HepG2 (cell line): ENCODE data around the gene L3MBTL4. TPM values are rescaled to one million over a fixed set of nuclear protein-coding genes. Genes with fewer than 3 reads are reported as not detected.

ENCODE experiments used
- ATAC-seq: fragments of 200-7000 bp; cut with Tn5 transposase; 3 replicates; pipeline ENCODE4 v1.9.1; 2020; ENCODE audit warnings: mild to moderate bottlenecking, moderate library complexity
- BruUV-seq: library from RNA; stranded (reverse); fragments of 400-500 nt; replicated peaks from 2 replicates; lab custom pipeline; 2021; lab: Mats Ljungman, UMichigan
- CTCF ChIA-PET: fragments of 300-600 bp; formaldehyde crosslinking; extraction: SDS; loops from one replicate; lab custom pipeline; 2021; ENCODE audit warnings: low total read pairs, inconsistent platforms, low intra/inter-chr PET ratio; lab: Yijun Ruan, JAX
- POLR2A ChIA-PET: fragments of 350-600 bp; sonication (Branson Sonifier 250); formaldehyde crosslinking; loops from one replicate; lab custom pipeline; 2020; ENCODE audit warnings: antibody characterized with exemption, inconsistent platforms; lab: Yijun Ruan, JAX
- DNase-seq: peaks from one replicate; pipeline ENCODE4 v3.0.0-alpha.2; 2015; ENCODE audit warnings: low spot score
- FAIRE-seq: peaks from 3 replicates; lab custom pipeline; 2011; peaks lifted over from hg19 to GRCh38; lab: Jason Lieb, UNC
- H2AFZ ChIP-seq: one replicate; pipeline ENCODE4 v1.6.1; 2011; ENCODE audit warnings: low read length, inconsistent platforms
- H3K27ac ChIP-seq: fragments of 300-600 bp; 3 replicates; pipeline ENCODE4 v1.8.0; 2011; ENCODE audit warnings: mixed run types, mild to moderate bottlenecking, mixed read lengths, low read length, inconsistent platforms; ENCODE audit not compliant: insufficient read depth; ENCODE audit errors: extremely low read length
- H3K27me3 ChIP-seq, 2 experiments: fragments of 200-600 bp in 1 of 2; 2 replicates in 1 of 2; 3 replicates in 1 of 2; pipeline versions ENCODE4 v1.6.0 to v1.8.0; 2011; ENCODE audit warnings: low read length in 2 of 2, mild to moderate bottlenecking in 2 of 2, moderate library complexity in 2 of 2, inconsistent platforms in 1 of 2; ENCODE audit not compliant: insufficient read depth in 2 of 2, control insufficient read depth in 1 of 2
- H3K36me3 ChIP-seq, 2 experiments: fragments of 200-600 bp in 1 of 2; replicated peaks in 1 of 2; 2 replicates in 1 of 2; 3 replicates in 1 of 2; pipeline versions ENCODE4 v1.5.1 to v1.8.0; 2011; ENCODE audit warnings: low read length in 2 of 2, inconsistent platforms in 1 of 2; ENCODE audit not compliant: insufficient read depth in 2 of 2, control insufficient read depth in 1 of 2
- H3K4me1 ChIP-seq: 2 replicates; pipeline ENCODE4 v1.5.1; 2012; ENCODE audit warnings: low read length, inconsistent platforms; ENCODE audit not compliant: insufficient read depth
- H3K4me2 ChIP-seq: 2 replicates; pipeline ENCODE4 v1.6.0; 2011; ENCODE audit warnings: low read depth, low read length, inconsistent platforms
- H3K4me3 ChIP-seq, 3 experiments: fragments of 200-600 bp in 1 of 3; sonication (generic), shearing (Covaris generic) in 1 of 3; replicated peaks in 1 of 3; 2 replicates each; pipeline ENCODE4 v1.5.1; 2011 to 2016; ENCODE audit warnings: low read length in 3 of 3, inconsistent platforms in 2 of 3, low read depth in 2 of 3, mild to moderate bottlenecking in 2 of 3, control low read depth in 1 of 3, mixed read lengths in 1 of 3; ENCODE audit not compliant: insufficient read depth in 1 of 3
- H3K79me2 ChIP-seq: one replicate; pipeline ENCODE4 v1.6.1; 2011; ENCODE audit warnings: low read length, inconsistent platforms; ENCODE audit not compliant: insufficient read depth
- H3K9ac ChIP-seq: 2 replicates; pipeline ENCODE4 v1.6.0; 2011; ENCODE audit warnings: mild to moderate bottlenecking, low read depth, low read length, inconsistent platforms; ENCODE audit not compliant: insufficient read depth
- H3K9me3 ChIP-seq: 2 replicates; pipeline ENCODE4 v1.5.1; 2012; ENCODE audit warnings: mild to moderate bottlenecking, low read length
- H4K20me1 ChIP-seq: 2 replicates; pipeline ENCODE4 v1.6.0; 2011; ENCODE audit warnings: inconsistent platforms, mild to moderate bottlenecking, low read length, moderate library complexity; ENCODE audit not compliant: insufficient read depth
- IKZF4 ChIP-seq: sonication (generic); formaldehyde crosslinking; IDR thresholded peaks from 2 replicates; pipeline ENCODE4 v1.5.1; 2020; ENCODE audit warnings: borderline replicate concordance, mild to moderate bottlenecking, low read depth, missing genetic modification reagents; ENCODE audit errors: not compliant biosample characterization
- NPAS2 ChIP-seq: sonication (generic); formaldehyde crosslinking; IDR thresholded peaks from 2 replicates; pipeline ENCODE4 v1.8.0; 2022; ENCODE audit warnings: mild to moderate bottlenecking, missing genetic modification reagents, borderline replicate concordance
- RELA ChIP-seq: sonication (generic); formaldehyde crosslinking; IDR thresholded peaks from 2 replicates; pipeline ENCODE4 v1.4.0; 2020; ENCODE audit warnings: missing genetic modification reagents
- SNAPC5 ChIP-seq: sonication (generic); formaldehyde crosslinking; IDR thresholded peaks from 2 replicates; pipeline ENCODE4 v1.8.1; 2023; ENCODE audit warnings: mild to moderate bottlenecking, missing genetic modification reagents, borderline replicate concordance
- ZNF136 ChIP-seq: sonication (generic); formaldehyde crosslinking; IDR thresholded peaks from 2 replicates; pipeline ENCODE4 v1.8.1; 2022; ENCODE audit warnings: low read depth, mild to moderate bottlenecking, moderate library complexity, missing genetic modification reagents
- ZNF263 ChIP-seq: sonication (generic); formaldehyde crosslinking; IDR thresholded peaks from 2 replicates; pipeline ENCODE4 v1.4.0; 2020; ENCODE audit warnings: missing genetic modification reagents
- ZNF451 ChIP-seq: sonication (generic); formaldehyde crosslinking; IDR thresholded peaks from 2 replicates; pipeline ENCODE4 v1.5.0; 2020; ENCODE audit warnings: mild to moderate bottlenecking, missing genetic modification reagents
- ZNF616 ChIP-seq: sonication (generic); formaldehyde crosslinking; IDR thresholded peaks from 2 replicates; pipeline ENCODE4 v1.5.0; 2020; ENCODE audit warnings: low read depth, mild to moderate bottlenecking, missing genetic modification reagents
- ZNF737 ChIP-seq: sonication (generic); formaldehyde crosslinking; IDR thresholded peaks from 2 replicates; pipeline ENCODE4 v1.5.0; 2020; ENCODE audit warnings: missing genetic modification reagents, mild to moderate bottlenecking, borderline replicate concordance
- WGBS: methylation state at CpG from one replicate; pipeline ENCODE4 v1.1.6; 2017; ENCODE audit warnings: low lambda C conversion rate; 5-methylcytosine and 5-hydroxymethylcytosine counted together
- in situ Hi-C: cut with HindIII; loops from 2 replicates; pipeline ENCODE4 v1.10.0; 2017; ENCODE audit warnings: low pct_unique_long_range_greater_than_20kb; ENCODE audit not compliant: extremely low pct_ligation_motif_present
- intact Hi-C: fragments of 100-400 bp; cut with micrococcal nuclease; formaldehyde crosslinking; loops from one replicate; pipeline ENCODE4 v1.10.0; 2022; ENCODE audit not compliant: unreplicated experiment
- polyA plus RNA-seq, 8 experiments: library from polyadenylated mRNA; depleted of rRNA in 3 of 8; stranded (reverse) in 7 of 8; unstranded in 1 of 8; fragments of >200 nt; fragmentation: Illumina TruSeq in 4 of 8; extraction: Trizol in 4 of 8; gene quantifications; 2 replicates each; pipeline versions ENCODE4 v1.2.1 to v1.2.3, GENCODE V29; 2011 to 2016; ENCODE audit warnings: low read depth in 4 of 8, missing spikeins in 1 of 8, mixed read lengths in 1 of 8; ENCODE audit not compliant: insufficient read depth in 1 of 8
- total RNA-seq, 5 experiments: library from RNA; depleted of rRNA; stranded (reverse); fragments of >200 nt; fragmentation: Illumina TruSeq; extraction: Trizol; gene quantifications; 2 replicates each; pipeline ENCODE4 v1.2.3, GENCODE V29; 2016; ENCODE audit warnings: low read depth in 1 of 5
- TF ChIP-seq, protein P1 (sequence below): sonication (generic); formaldehyde crosslinking; IDR thresholded peaks from 2 replicates; pipeline ENCODE4 v1.8.1; 2023; ENCODE audit warnings: missing genetic modification reagents, mild to moderate bottlenecking, borderline replicate concordance

The L3MBTL4 gene
- total and polyA plus RNA-seq, 2 of the 13 experiments (the other 11 are each of a cell fraction or from before 2014, with no cell fraction given), result 10.8 to 13.3 TPM

GRCh38 chr18:6280211-6280743 is 134.4 kb downstream of the L3MBTL4 start:
- no peak overlapping the region for H3K9ac ChIP-seq
- no peak for DNase-seq
- no peak overlapping the region for H3K27ac ChIP-seq
- no peak for ATAC-seq
- POLR2A ChIA-PET, result no interaction called here
- intact Hi-C loops (loop anchor here (5.0 kb wide), 1 partner anchor 132 kb away; the partner anchor contains the start of gene L3MBTL4), in situ Hi-C loops (no loop called here)
- BruUV-seq, result no TSS peak
- H4K20me1 ChIP-seq, result no peaks in the 10 kb centered on the region
- no peak overlapping the region for H3K4me2 ChIP-seq
- H3K36me3 ChIP-seq, result peaks cover 2 to 20% of the 10 kb centered on the region in 2 experiments; a peak in 4 of 5 replicates
- H3K9me3 ChIP-seq, result no peaks in the 10 kb centered on the region
- no peaks in the 10 kb centered on the region for H3K79me2 ChIP-seq
- WGBS, result 88% methylated on average over 2 of the region's 2 CpGs
- TF ChIP-seq, protein P1, sequence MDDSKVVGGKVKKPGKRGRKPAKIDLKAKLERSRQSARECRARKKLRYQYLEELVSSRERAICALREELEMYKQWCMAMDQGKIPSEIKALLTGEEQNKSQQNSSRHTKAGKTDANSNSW (CRISPR knock-in tag), result no peak
- TF ChIP-seq SNAPC5 (CRISPR knock-in tag), result no peak
- TF ChIP-seq RELA (CRISPR knock-in tag), result no peak
- no peak for TF ChIP-seq NPAS2 (CRISPR knock-in tag)
- no peak for TF ChIP-seq ZNF616
- no peak for TF ChIP-seq IKZF4 (CRISPR knock-in tag)
- TF ChIP-seq ZNF263 (CRISPR knock-in tag), result no peak
- TF ChIP-seq ZNF737 (CRISPR knock-in tag), result no peak
- CTCF ChIA-PET, result no interaction called here
- no peak overlapping the region for H3K4me3 ChIP-seq
- H2AFZ ChIP-seq, result no peak overlapping the region
- no peaks in the 10 kb centered on the region for H3K27me3 ChIP-seq
- H3K4me1 ChIP-seq, result peaks cover 18% of the 10 kb centered on the region
- no peak for FAIRE-seq

GRCh38 chr18:6279308-6279707 is 135.4 kb downstream of the L3MBTL4 start:
- peaks cover 18% of the 10 kb centered on the region for H3K4me1 ChIP-seq
- FAIRE-seq (no peak), DNase-seq (no peak), ATAC-seq (no peak)
- H3K27me3 ChIP-seq, result no peaks in the 10 kb centered on the region
- no peak overlapping the region for H3K4me2 ChIP-seq
- in situ Hi-C loops, result no loop called here
- no TSS peak for BruUV-seq
- POLR2A ChIA-PET, result no interaction called here
- CTCF ChIA-PET, result no interaction called here
- H3K27ac ChIP-seq, result no peak overlapping the region
- H3K79me2 ChIP-seq, result no peaks in the 10 kb centered on the region
- H3K36me3 ChIP-seq, result peaks cover 2 to 17% of the 10 kb centered on the region in 2 experiments; a peak in 4 of 5 replicates
- no peaks in the 10 kb centered on the region for H3K9me3 ChIP-seq
- no peak overlapping the region for H2AFZ ChIP-seq
- no peak overlapping the region for H3K4me3 ChIP-seq
- TF ChIP-seq ZNF136 (no peak), ZNF451 (CRISPR knock-in tag) (no peak)
- H3K9ac ChIP-seq, result no peak overlapping the region
- no peaks in the 10 kb centered on the region for H4K20me1 ChIP-seq
- WGBS, result 97% methylated on average over 1 of the region's 1 CpG
- intact Hi-C loops, result no loop called here
